ENCODE results near the gene PDHX. TPM values are rescaled to one million over a fixed set of nuclear protein-coding genes. Genes with fewer than 3 reads are reported as not detected.

The PDHX gene
- total and polyA plus RNA-seq, 4 donors: 14.9 to 35.2 (median 24.0) TPM

DNA sequence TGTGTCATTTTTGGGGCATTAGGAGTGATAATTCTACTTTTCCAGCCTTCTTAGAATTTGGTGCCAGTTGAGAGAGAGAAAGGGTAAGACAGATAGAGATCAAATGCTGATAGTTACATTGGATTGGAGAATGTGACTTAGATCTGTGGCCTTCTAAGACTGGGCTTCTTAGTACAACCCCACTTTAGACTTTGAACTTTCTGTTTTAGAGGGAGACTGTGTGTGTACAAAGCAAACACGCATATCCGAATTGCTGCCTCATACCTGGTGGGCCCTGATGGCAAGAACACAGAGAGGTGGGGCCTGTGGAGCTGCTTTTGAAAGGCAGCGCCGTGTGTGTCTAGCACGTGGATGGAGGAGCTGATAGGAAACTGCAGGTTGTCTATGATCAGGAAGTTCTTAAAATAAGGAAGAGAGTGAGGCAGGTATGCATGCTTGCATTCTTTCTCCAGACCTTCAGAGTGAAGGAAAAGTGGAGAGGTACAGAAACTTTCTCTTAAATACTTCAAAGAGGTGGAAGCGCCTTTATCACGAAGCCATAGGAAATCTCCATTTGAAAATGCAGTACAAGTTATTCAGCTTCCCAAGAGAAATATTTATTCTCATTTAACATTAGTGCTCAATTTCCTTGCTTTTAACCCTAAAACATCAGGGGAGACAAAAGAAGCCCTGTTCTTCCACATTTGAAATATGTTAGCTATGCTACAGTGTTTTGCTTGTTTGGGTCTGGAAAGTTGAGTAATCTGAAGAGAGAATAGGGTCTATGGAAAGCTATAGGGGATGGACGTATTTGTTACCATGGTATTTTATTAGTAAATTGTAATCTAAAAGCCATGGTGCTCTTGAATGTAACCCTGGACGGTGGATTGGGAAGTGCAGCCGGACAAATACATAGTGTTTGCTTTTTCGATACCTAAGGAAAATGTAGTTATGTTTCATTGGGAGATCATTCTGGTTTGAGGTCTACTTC is 13.7 kb downstream of the PDHX start:
- WGBS: 72% methylated on average over 11 of the region's 11 CpGs
- Histone ChIP-seq H3K9me3 (ENCODE audit: control insufficient read depth in 4 of 4, low read length in 3 of 4) (no peaks in the 10 kb centered on the region), H3K4me1 (ENCODE audit: control insufficient read depth in 4 of 4, insufficient read depth in 4 of 4, low read length in 3 of 4) (peaks cover 1 to 21% (median 10%) of the 10 kb centered on the region in 4 donors), H3K36me3 (ENCODE audit: control insufficient read depth in 4 of 4, insufficient read depth in 3 of 4, low read depth in 1 of 4, low read length in 3 of 4) (peaks cover 0 to 6% (median 5%) of the 10 kb centered on the region in 4 donors), H3K27me3 (ENCODE audit: control insufficient read depth in 4 of 4, insufficient read depth in 4 of 4, low read length in 3 of 4) (no peaks in the 10 kb centered on the region), H3K4me3 (ENCODE audit: low read depth in 1 of 3, low read length in 3 of 3) (no peak overlapping the region), H3K27ac (ENCODE audit: low read depth in 1 of 2, low read length in 2 of 2) (no peak overlapping the region), H3K9ac (ENCODE audit: low read depth in 1 of 2, low read length in 2 of 2) (no peak overlapping the region)
- TF ChIP-seq TAF1 (conservative IDR thresholded peaks at IDR 0.05): no peak
- TF ChIP-seq HNF4G (IDR thresholded peaks at IDR 0.05): peak; percentile 65
- no peak for TF ChIP-seq GABPA (IDR thresholded peaks at IDR 0.05 in 1 of 2, conservative IDR thresholded peaks at IDR 0.05 in 1 of 2)
- TF ChIP-seq JUND (IDR thresholded peaks at IDR 0.05): peak in 1 of 2 donors; percentile 36
- TF ChIP-seq EGR1 (IDR thresholded peaks at IDR 0.05; ENCODE audit: low read depth in 2 of 2): no peak
- TF ChIP-seq MAX (IDR thresholded peaks at IDR 0.05): peak; percentile 64
- TF ChIP-seq ATF3 (IDR thresholded peaks at IDR 0.05): no peak
- no peak for TF ChIP-seq NR2F2 (IDR thresholded peaks at IDR 0.05)
- TF ChIP-seq, protein P1, sequence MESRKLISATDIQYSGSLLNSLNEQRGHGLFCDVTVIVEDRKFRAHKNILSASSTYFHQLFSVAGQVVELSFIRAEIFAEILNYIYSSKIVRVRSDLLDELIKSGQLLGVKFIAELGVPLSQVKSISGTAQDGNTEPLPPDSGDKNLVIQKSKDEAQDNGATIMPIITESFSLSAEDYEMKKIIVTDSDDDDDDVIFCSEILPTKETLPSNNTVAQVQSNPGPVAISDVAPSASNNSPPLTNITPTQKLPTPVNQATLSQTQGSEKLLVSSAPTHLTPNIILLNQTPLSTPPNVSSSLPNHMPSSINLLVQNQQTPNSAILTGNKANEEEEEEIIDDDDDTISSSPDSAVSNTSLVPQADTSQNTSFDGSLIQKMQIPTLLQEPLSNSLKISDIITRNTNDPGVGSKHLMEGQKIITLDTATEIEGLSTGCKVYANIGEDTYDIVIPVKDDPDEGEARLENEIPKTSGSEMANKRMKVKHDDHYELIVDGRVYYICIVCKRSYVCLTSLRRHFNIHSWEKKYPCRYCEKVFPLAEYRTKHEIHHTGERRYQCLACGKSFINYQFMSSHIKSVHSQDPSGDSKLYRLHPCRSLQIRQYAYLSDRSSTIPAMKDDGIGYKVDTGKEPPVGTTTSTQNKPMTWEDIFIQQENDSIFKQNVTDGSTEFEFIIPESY (IDR thresholded peaks at IDR 0.05): no peak
- no peak for TF ChIP-seq REST (IDR thresholded peaks at IDR 0.05)
- TF ChIP-seq, protein P2, sequence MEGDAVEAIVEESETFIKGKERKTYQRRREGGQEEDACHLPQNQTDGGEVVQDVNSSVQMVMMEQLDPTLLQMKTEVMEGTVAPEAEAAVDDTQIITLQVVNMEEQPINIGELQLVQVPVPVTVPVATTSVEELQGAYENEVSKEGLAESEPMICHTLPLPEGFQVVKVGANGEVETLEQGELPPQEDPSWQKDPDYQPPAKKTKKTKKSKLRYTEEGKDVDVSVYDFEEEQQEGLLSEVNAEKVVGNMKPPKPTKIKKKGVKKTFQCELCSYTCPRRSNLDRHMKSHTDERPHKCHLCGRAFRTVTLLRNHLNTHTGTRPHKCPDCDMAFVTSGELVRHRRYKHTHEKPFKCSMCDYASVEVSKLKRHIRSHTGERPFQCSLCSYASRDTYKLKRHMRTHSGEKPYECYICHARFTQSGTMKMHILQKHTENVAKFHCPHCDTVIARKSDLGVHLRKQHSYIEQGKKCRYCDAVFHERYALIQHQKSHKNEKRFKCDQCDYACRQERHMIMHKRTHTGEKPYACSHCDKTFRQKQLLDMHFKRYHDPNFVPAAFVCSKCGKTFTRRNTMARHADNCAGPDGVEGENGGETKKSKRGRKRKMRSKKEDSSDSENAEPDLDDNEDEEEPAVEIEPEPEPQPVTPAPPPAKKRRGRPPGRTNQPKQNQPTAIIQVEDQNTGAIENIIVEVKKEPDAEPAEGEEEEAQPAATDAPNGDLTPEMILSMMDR (IDR thresholded peaks at IDR 0.05; ENCODE audit: low read depth, low read length, missing input control): no peak
- TF ChIP-seq FOXA1 (IDR thresholded peaks at IDR 0.05): no peak
- peak in 1 of 2 donors; percentile 30 for TF ChIP-seq RXRA (IDR thresholded peaks at IDR 0.05)
- no peak for TF ChIP-seq YY1 (IDR thresholded peaks at IDR 0.05)
- peak in 1 of 2 donors; percentile 17 for TF ChIP-seq RAD21 (IDR thresholded peaks at IDR 0.05)
- peak; percentile 41 for TF ChIP-seq FOXA2 (IDR thresholded peaks at IDR 0.05)
- TF ChIP-seq HNF4A (conservative IDR thresholded peaks at IDR 0.05): peak; percentile 78 to 83
- peak; percentile 69 for TF ChIP-seq SP1 (IDR thresholded peaks at IDR 0.05)
- DNase-seq (ENCODE audit: low spot score): no peak
